GM18868 (cell line): ENCODE data around the gene C11orf86.

Source experiments
- ATAC-seq: cut with Tn5 transposase; IDR thresholded peaks from one replicate; pipeline ENCODE4 v1.9.1; 2021; ENCODE audit warnings: mild to moderate bottlenecking, moderate library complexity; ENCODE audit not compliant: unreplicated experiment

Gene C11orf86

GRCh38 chr11:66966351-66966750, 8.8 kb upstream of the C11orf86 start:
- ATAC-seq, result no peak

- ATAC-seq, result no peak
Measured at GRCh38 chr11:66967670-66968425, 7.3 kb upstream of the C11orf86 start.

GRCh38 chr11:66969584-66970225, 5.4 kb upstream of the C11orf86 start:
- ATAC-seq, result no peak

GRCh38 chr11:66970371-66970806, 4.7 kb upstream of the C11orf86 start:
- ATAC-seq, result no peak

- ATAC-seq, result no peak
Measured at GRCh38 chr11:66970807-66971442, 4.2 kb upstream of the C11orf86 start.

- no peak for ATAC-seq
Measured at GRCh38 chr11:66971488-66971887, 3.6 kb upstream of the C11orf86 start.

- no peak for ATAC-seq
Measured at GRCh38 chr11:66973956-66974580, 1.0 kb upstream of the C11orf86 start.

GRCh38 chr11:66975405-66976027, 412 bp downstream of the C11orf86 start:
- no peak for ATAC-seq

GRCh38 chr11:66976028-66976467, 944 bp downstream of the C11orf86 start:
- no peak for ATAC-seq

GRCh38 chr11:66976925-66977324, 1.8 kb downstream of the C11orf86 start:
- no peak for ATAC-seq

- no peak for ATAC-seq
Measured at GRCh38 chr11:66978229-66978628, 3.1 kb downstream of the C11orf86 start.

- no peak for ATAC-seq
Measured at GRCh38 chr11:66978717-66979116, 3.6 kb downstream of the C11orf86 start.

- ATAC-seq, result no peak
Measured at GRCh38 chr11:66979336-66979980, 4.4 kb downstream of the C11orf86 start.

GRCh38 chr11:66981976-66982578, 7.0 kb downstream of the C11orf86 start:
- ATAC-seq, result no peak

GRCh38 chr11:66983275-66983924, 8.3 kb downstream of the C11orf86 start:
- no peak for ATAC-seq

- no peak for ATAC-seq
Measured at GRCh38 chr11:66985508-66986177, 10.5 kb downstream of the C11orf86 start.

- ATAC-seq, result no peak
Measured at GRCh38 chr11:66986178-66986545, 11.1 kb downstream of the C11orf86 start.

GRCh38 chr11:66987158-66987620, 12.1 kb downstream of the C11orf86 start:
- ATAC-seq, result no peak
